Loucy (cell line): ENCODE measurements around the gene SPATA17.

Source experiments
- EZH2phosphoT487 ChIP-seq: fragments of 200-600 bp; IDR thresholded peaks from 2 replicates; pipeline ENCODE4 v1.6.1; 2018; ENCODE audit warnings: antibody characterized with exemption, mild to moderate bottlenecking, moderate library complexity, borderline replicate concordance
- TF ChIP-seq, protein P1 (sequence below): fragments of 200-600 bp; sonication (generic); conservative IDR thresholded peaks from 2 replicates; pipeline ENCODE4 v1.5.1; 2014; ENCODE audit warnings: mild to moderate bottlenecking, antibody characterized with exemption, low read length

DNA sequence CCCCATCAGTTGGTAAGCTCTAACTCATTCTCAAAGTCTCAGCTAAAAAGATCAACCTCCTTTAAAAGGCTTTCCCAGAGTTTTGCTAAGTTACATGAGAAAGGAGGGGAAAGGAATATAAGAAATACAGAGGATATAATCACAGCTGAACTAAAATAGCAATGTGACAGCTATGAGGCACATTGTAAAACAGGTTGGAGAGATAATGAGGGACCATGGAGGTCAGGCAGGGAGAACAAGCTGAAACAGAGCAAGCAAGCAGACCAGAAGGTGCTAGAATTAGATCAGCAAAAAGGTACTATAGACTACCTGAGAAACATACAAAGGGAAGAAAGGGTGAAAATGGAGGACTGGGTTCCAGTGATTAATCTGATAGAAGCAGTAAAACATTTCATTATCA, 28.8 kb upstream of the SPATA17 start:
- TF ChIP-seq, protein P1, sequence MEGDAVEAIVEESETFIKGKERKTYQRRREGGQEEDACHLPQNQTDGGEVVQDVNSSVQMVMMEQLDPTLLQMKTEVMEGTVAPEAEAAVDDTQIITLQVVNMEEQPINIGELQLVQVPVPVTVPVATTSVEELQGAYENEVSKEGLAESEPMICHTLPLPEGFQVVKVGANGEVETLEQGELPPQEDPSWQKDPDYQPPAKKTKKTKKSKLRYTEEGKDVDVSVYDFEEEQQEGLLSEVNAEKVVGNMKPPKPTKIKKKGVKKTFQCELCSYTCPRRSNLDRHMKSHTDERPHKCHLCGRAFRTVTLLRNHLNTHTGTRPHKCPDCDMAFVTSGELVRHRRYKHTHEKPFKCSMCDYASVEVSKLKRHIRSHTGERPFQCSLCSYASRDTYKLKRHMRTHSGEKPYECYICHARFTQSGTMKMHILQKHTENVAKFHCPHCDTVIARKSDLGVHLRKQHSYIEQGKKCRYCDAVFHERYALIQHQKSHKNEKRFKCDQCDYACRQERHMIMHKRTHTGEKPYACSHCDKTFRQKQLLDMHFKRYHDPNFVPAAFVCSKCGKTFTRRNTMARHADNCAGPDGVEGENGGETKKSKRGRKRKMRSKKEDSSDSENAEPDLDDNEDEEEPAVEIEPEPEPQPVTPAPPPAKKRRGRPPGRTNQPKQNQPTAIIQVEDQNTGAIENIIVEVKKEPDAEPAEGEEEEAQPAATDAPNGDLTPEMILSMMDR: no peak
- TF ChIP-seq EZH2phosphoT487: no peak
